Measurements from ENCODE around the gene KLHL3.
A peak's percentile ranks its signal among the peaks of the same experiment; 100 is the strongest.

Gene KLHL3

DNA sequence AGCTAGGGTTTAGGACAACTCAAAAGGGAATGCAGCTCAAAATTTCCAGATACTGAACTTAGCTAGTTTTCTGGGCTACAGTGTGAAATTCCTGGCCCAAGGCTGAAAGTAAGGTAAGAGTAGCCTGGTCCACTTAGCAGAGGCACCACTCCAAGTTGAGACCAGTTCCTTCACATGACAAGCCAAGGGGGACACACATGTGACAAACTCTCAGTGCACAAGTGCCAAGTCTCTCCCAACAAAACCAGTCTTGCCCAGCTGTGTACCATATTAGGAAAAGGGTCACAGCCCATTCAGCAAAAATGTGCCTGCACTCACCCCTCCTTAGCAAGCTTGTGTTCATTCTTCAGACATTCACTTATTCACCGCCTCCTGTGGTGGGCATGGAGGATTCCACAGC lies 27.8 kb downstream of the KLHL3 start:
- no peak for DNase-seq

DNA sequence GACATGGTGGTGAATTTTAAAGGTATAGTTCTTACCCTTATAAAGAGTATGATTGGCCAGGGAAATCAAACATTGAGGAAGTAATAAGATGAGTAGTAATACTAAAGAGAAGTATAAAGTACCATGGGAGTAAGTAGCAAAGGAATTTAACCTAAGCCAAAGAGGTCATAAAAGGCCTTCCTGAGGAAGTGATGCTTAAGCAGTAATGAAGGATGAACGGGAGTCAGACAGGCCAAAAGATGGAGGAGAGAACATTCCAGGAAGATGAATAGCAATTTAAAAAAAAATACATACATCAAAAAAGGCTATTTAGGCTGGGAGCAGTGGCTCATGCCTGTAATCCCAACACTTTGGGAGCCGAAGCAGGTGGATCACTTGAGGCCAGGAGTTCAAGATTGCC lies 29.0 kb downstream of the KLHL3 start:
- DNase-seq, result no peak

- DNase-seq, result no peak
These were observed 30.8 kb downstream of the KLHL3 start for GRCh38 chr5:137705106-137705505.

GRCh38 chr5:137703565-137703964 lies 32.3 kb downstream of the KLHL3 start:
- DNase-seq, result no peak

- DNase-seq, result no peak
These were observed 35.6 kb downstream of the KLHL3 start for GRCh38 chr5:137700282-137700680.

GRCh38 chr5:137699336-137700281 lies 36.3 kb downstream of the KLHL3 start:
- DNase-seq, result no peak

DNA sequence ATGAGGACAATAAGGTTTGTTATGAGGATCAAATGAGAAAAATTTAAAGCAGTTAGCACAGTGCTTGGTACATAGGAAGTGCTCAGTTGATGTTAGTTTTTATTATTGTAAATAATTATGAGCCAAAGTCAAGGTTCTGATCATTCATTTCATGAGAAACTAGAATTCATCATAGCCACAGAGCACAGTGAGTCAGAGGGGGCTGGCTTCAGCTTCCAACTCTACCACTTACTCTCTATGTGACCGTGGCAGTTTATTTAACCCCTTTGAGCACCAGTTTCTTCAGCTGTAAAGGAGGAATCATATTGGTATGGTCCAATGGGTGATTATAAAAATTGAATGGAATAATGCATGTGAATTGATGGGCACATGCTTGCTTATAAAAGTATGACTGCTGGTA lies 39.4 kb downstream of the KLHL3 start:
- no peak for DNase-seq

DNA sequence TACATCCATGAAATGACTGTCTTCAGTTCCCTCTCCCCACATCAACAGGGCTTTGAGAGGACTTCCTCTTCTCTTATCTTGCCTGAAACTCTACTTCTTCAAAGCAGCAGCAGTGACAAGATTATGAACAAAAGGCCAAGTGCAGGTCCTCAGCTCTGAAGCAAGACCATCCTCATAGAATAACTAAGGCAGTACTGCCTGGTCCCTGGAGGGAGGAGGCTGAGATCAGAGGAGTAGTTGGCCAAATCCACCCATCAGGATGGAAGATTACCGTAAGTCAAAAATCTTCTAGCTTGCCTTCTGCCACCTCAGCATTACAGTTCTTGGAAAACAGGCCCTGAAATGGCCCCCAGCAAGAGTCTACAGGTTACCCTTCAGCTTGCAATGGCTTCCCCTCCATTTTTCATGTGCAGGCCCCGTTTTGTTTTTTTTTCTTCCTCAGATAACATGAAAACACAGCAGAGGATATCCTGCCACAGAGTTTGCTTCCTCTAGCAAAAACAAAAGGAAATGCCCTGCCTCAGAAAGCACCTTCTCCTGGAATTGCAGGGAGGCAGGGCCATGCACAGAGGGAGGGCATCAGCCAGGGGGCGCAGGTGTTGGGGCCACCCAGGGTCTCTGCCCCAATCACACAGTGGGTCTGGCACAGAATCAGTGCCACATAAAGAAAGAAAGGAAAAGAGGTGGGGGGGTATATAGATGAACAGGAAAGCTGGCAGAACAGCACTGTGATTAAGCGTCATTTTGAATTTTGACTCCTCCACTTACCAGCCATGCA lies 40.0 kb downstream of the KLHL3 start:
- peak; percentile 39 for DNase-seq

GRCh38 chr5:137693951-137694721 lies 41.8 kb downstream of the KLHL3 start:
- DNase-seq, result no peak

DNA sequence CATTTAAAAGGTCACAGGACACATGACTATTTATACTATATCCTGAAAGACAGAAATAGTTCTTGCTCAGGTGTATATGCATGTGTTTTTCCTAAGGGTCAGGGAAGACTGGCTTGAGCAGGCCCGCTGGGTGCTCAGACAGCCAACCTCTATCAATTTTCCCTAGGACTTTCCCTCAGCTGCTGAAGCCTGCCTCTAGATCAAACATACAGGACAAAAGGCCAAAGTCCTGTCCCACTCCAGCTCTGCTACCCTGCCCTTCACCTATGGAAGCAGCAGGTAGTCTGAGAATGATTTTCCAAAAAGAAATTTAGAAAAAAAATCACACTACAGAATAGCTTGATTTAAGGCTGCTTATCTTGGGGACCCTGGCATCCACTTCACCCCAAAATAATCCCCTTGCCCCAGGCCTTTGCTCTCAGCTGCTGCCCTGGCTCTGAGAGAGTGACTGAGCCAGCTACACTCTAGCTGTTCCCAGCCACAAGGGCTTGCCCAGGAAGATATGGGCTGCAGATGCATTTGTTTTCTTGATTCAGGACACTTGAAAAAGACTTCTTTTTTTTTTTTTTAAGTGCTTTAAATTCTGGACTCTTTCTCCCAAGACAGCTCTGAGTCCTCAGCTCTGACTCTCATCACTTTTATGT lies 42.5 kb downstream of the KLHL3 start:
- no peak for DNase-seq

GRCh38 chr5:137689306-137689705 lies 46.6 kb downstream of the KLHL3 start:
- DNase-seq, result no peak

DNA sequence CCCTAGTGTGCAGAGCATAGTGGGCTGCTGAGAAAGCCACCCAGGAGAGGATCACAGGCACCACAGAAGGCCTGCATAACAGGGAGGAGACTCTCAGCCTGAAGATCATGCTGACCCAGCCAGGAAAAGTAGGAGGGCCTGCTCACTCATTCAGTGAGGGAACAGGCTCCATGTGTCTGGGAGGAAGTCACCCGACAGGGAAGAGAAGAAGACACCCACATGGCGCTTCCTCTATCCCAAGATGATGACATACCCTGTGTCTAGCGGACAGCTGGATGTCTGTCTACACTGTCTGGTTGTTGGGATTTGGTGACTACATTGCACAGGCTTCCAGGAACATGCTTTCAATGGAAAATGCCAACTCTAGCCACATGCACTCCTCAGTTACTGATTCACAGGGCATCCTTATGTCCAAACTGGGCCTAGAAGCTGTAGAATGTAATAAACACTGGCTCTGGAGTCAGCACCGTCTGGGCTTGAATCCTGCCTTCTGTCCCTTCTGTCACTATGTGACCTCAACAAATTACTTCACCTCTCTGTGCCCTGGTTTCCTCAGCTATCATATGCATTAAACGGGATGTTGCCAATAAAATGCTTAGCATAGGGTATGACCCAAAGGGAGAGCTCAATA lies 47.6 kb downstream of the KLHL3 start:
- no peak for DNase-seq

- DNase-seq, result no peak
These were observed 51.1 kb downstream of the KLHL3 start for GRCh38 chr5:137684761-137685160.

GRCh38 chr5:137681191-137681590 lies 54.7 kb downstream of the KLHL3 start:
- DNase-seq, result no peak

DNA sequence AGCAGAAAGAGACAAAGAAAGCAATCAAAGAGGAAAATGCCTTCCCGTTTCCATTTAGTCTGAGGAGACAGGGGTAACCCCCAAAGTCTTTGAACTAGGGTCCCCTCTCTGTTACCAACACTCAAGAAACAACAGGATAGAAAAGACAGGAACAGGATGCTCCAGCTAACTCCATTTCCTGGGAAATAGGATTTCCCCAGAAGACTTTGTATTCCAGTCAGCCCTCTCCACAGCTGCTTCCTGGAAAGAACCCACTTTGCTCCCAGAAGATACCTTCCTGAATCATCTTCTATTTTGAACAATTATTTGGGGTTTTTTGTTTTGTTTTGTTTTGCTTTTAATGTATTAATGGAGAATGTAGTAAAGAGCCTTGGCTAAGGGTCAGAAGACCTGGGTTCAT lies 56.0 kb downstream of the KLHL3 start:
- no peak for DNase-seq

- DNase-seq, result no peak
These were observed 56.7 kb downstream of the KLHL3 start for GRCh38 chr5:137679195-137679594.

- no peak for DNase-seq
These were observed 63.0 kb downstream of the KLHL3 start for GRCh38 chr5:137672881-137673280.

DNA sequence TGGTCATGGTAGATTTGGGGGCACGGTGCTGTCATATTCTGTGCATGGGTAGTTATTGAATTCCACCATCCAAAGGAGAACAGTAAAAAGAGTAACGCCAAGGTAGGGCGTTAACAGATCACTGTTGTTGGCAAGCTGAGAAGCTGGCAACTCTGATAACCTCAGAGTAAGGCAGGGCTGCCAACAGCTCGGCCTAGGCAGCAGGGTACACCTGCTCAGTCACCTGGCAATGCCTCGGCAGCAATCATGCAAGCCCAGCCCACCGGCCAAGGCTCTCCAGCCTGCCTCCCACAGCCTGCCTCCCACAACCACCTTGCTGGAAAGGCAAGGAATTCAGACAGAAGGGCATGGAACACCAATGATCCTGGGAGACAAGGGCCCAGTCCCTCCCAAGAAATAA lies 63.9 kb downstream of the KLHL3 start:
- DNase-seq, result no peak

- DNase-seq, result no peak
These were observed 66.1 kb downstream of the KLHL3 start for GRCh38 chr5:137669811-137670210.

DNA sequence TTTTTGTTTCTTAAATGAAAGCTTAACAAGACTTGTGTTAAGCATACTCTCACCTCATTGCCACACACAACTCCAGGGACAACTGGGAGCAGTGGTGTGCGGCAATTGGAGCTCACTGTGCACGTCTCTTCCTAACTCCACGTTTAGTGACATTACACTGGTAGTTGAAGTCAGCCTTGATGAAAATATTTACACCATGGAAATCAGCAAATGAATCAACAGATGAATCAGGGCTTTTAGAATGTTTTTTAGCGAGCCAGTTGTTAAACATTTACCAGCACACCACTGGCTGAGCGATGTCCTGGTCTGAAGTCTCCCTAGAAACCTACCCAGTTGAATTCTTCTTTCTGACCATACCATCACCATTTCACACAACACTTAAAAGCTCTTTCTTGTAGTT lies 67.3 kb downstream of the KLHL3 start:
- DNase-seq, result no peak

DNA sequence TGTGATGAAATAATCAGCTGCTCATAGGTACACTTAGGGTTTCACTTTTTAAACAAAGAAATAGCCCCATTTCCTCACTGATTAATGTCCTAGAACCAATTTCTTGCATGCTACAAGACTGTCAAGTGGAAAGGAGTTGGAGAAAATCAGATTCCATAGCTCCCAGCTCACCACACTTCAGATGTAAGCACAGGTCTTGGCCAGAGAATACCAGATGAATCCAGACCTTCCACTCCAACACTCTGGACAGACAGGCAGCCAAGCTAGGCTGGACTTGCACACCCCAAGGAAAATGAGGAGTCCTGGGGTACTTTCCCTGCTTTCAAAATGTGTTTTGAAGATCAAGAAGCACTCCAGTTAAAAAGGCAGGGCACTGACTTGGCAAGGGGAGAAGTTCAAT lies 68.5 kb downstream of the KLHL3 start:
- no peak for DNase-seq

GRCh38 chr5:137666901-137667300 lies 69.0 kb downstream of the KLHL3 start:
- DNase-seq, result no peak

All from CD4-positive, alpha-beta T cell treated with Interleukin-17A for 1 hour (primary cell).